Stomach smooth muscle (tissue), 2 donors: ENCODE data around the gene IGSF9.

ENCODE experiments used
- H3K27ac ChIP-seq: one replicate; pipeline ENCODE4 v1.7.0; 2013; ENCODE audit warnings: mild to moderate bottlenecking, low read length, inconsistent platforms
- H3K27me3 ChIP-seq, 2 donors: one replicate each; pipeline ENCODE4 v1.7.0; 2013; ENCODE audit warnings: low read length in 2 of 2; ENCODE audit not compliant: insufficient read depth in 2 of 2, control insufficient read depth in 1 of 2
- H3K36me3 ChIP-seq, 2 donors: one replicate each; pipeline ENCODE4 v1.7.0; 2013; ENCODE audit warnings: low read length in 2 of 2; ENCODE audit not compliant: control insufficient read depth in 2 of 2, insufficient read depth in 2 of 2
- H3K4me1 ChIP-seq: one replicate; pipeline ENCODE4 v1.7.0; 2013; ENCODE audit warnings: low read length; ENCODE audit not compliant: control insufficient read depth, insufficient read depth
- H3K4me3 ChIP-seq, 2 donors: one replicate each; pipeline ENCODE4 v1.7.0; 2013; ENCODE audit warnings: low read length in 2 of 2
- H3K9ac ChIP-seq, 2 donors: one replicate each; pipeline ENCODE4 v1.7.0; 2013; ENCODE audit warnings: low read length in 2 of 2, mild to moderate bottlenecking in 1 of 2
- H3K9me3 ChIP-seq, 2 donors: one replicate each; pipeline ENCODE4 v1.7.0; 2013; ENCODE audit warnings: low read length in 2 of 2; ENCODE audit not compliant: control insufficient read depth in 2 of 2
- donor health status: healthy.
- donor health status: Pancreatic carcinoma.

Gene IGSF9

GRCh38 chr1:159986093-159986492 is 40.7 kb upstream of the IGSF9 start:
- no peak overlapping the region for H3K9ac ChIP-seq
- peaks cover 3 to 5% of the 10 kb centered on the region in 2 donors for H3K27me3 ChIP-seq
- no peak overlapping the region for H3K4me3 ChIP-seq
- no peaks in the 10 kb centered on the region for H3K9me3 ChIP-seq
- no peaks in the 10 kb centered on the region for H3K4me1 ChIP-seq
- H3K27ac ChIP-seq = no peak overlapping the region
- no peaks in the 10 kb centered on the region for H3K36me3 ChIP-seq

- no peaks in the 10 kb centered on the region for H3K36me3 ChIP-seq
- H3K27ac ChIP-seq = no peak overlapping the region
Measured at GRCh38 chr1:159985473-159985872, 40.1 kb upstream of the IGSF9 start.

GRCh38 chr1:159983681-159984080 is 38.3 kb upstream of the IGSF9 start:
- peaks cover 2% of the 10 kb centered on the region for H3K4me1 ChIP-seq
- peaks cover 3 to 5% of the 10 kb centered on the region in 2 donors for H3K27me3 ChIP-seq
- H3K9me3 ChIP-seq = no peaks in the 10 kb centered on the region
- no peaks in the 10 kb centered on the region for H3K36me3 ChIP-seq
- no peak overlapping the region for H3K27ac ChIP-seq
- no peak overlapping the region for H3K4me3 ChIP-seq
- H3K9ac ChIP-seq = no peak overlapping the region

More at GRCh38 chr1:159985473-159985872, 40.1 kb upstream of the IGSF9 start:
- no peak overlapping the region for H3K9ac ChIP-seq
- H3K4me1 ChIP-seq = no peaks in the 10 kb centered on the region
- H3K9me3 ChIP-seq = no peaks in the 10 kb centered on the region
- no peak overlapping the region for H3K4me3 ChIP-seq
- H3K27me3 ChIP-seq = peaks cover 3 to 5% of the 10 kb centered on the region in 2 donors

- Histone ChIP-seq H3K27ac (no peak overlapping the region), H3K9ac (no peak overlapping the region), H3K4me1 (peaks cover 2% of the 10 kb centered on the region), H3K27me3 (peaks cover 0 to 3% of the 10 kb centered on the region in 2 donors), H3K9me3 (no peaks in the 10 kb centered on the region), H3K4me3 (no peak overlapping the region), H3K36me3 (no peaks in the 10 kb centered on the region)
Measured at GRCh38 chr1:159982280-159982679, 36.9 kb upstream of the IGSF9 start.

GRCh38 chr1:159981351-159982055 is 36.1 kb upstream of the IGSF9 start:
- Histone ChIP-seq H3K4me3 (no peak overlapping the region), H3K9me3 (no peaks in the 10 kb centered on the region), H3K27me3 (peaks cover 0 to 3% of the 10 kb centered on the region in 2 donors), H3K36me3 (no peaks in the 10 kb centered on the region), H3K4me1 (peaks cover 2% of the 10 kb centered on the region), H3K27ac (no peak overlapping the region), H3K9ac (no peak overlapping the region)

- H3K9ac ChIP-seq = no peak overlapping the region
- H3K4me3 ChIP-seq = no peak overlapping the region
- no peaks in the 10 kb centered on the region for H3K9me3 ChIP-seq
- no peak overlapping the region for H3K27ac ChIP-seq
- no peaks in the 10 kb centered on the region for H3K36me3 ChIP-seq
- H3K4me1 ChIP-seq = peaks cover 2% of the 10 kb centered on the region
- peaks cover 0 to 3% of the 10 kb centered on the region in 2 donors for H3K27me3 ChIP-seq
Measured at GRCh38 chr1:159980786-159981185, 35.4 kb upstream of the IGSF9 start.

- H3K36me3 ChIP-seq = no peaks in the 10 kb centered on the region
- peaks cover 0 to 3% of the 10 kb centered on the region in 2 donors for H3K27me3 ChIP-seq
- no peak overlapping the region for H3K9ac ChIP-seq
- no peaks in the 10 kb centered on the region for H3K9me3 ChIP-seq
- peaks cover 2% of the 10 kb centered on the region for H3K4me1 ChIP-seq
- no peak overlapping the region for H3K27ac ChIP-seq
- H3K4me3 ChIP-seq = no peak overlapping the region
Measured at GRCh38 chr1:159980076-159980475, 34.7 kb upstream of the IGSF9 start.

GRCh38 chr1:159979257-159979656 is 33.8 kb upstream of the IGSF9 start:
- Histone ChIP-seq H3K4me3 (no peak overlapping the region), H3K9ac (no peak overlapping the region), H3K27ac (no peak overlapping the region), H3K4me1 (peaks cover 2% of the 10 kb centered on the region), H3K27me3 (peaks cover 0 to 3% of the 10 kb centered on the region in 2 donors), H3K36me3 (no peaks in the 10 kb centered on the region), H3K9me3 (no peaks in the 10 kb centered on the region)

GRCh38 chr1:159978107-159978398 is 32.6 kb upstream of the IGSF9 start:
- no peaks in the 10 kb centered on the region for H3K36me3 ChIP-seq
- no peak overlapping the region for H3K27ac ChIP-seq
- H3K9me3 ChIP-seq = no peaks in the 10 kb centered on the region
- no peaks in the 10 kb centered on the region for H3K27me3 ChIP-seq
- H3K4me1 ChIP-seq = peaks cover 2% of the 10 kb centered on the region
- no peak overlapping the region for H3K9ac ChIP-seq
- H3K4me3 ChIP-seq = no peak overlapping the region

- Histone ChIP-seq H3K36me3 (no peaks in the 10 kb centered on the region), H3K4me1 (peaks cover 2% of the 10 kb centered on the region), H3K27ac (no peak overlapping the region), H3K9me3 (no peaks in the 10 kb centered on the region), H3K9ac (no peak overlapping the region), H3K4me3 (no peak overlapping the region), H3K27me3 (no peaks in the 10 kb centered on the region)
Measured at GRCh38 chr1:159977364-159978106, 32.1 kb upstream of the IGSF9 start.

GRCh38 chr1:159974350-159974965 is 29.0 kb upstream of the IGSF9 start:
- Histone ChIP-seq H3K36me3 (no peaks in the 10 kb centered on the region), H3K4me3 (no peak overlapping the region), H3K27me3 (no peaks in the 10 kb centered on the region), H3K9ac (no peak overlapping the region), H3K9me3 (no peaks in the 10 kb centered on the region), H3K27ac (no peak overlapping the region), H3K4me1 (no peaks in the 10 kb centered on the region)
